Measurements from ENCODE around the gene HASPIN.

The HASPIN gene

GRCh38 chr17:3738562-3739295, 15.0 kb downstream of the HASPIN start:
- ATAC-seq = peak; percentile 84
- no peaks in the 10 kb centered on the region for H3K36me3 Mint-ChIP-seq (ENCODE audit: low read depth)
- no peaks in the 10 kb centered on the region for H3K9me3 Mint-ChIP-seq
- DNase-seq = peak; percentile 69
- H3K27ac Mint-ChIP-seq = no peak overlapping the region
- no peak overlapping the region for H3K4me3 Mint-ChIP-seq
- peaks cover 4% of the 10 kb centered on the region for H3K27me3 Mint-ChIP-seq
- H3K4me1 Mint-ChIP-seq = peaks cover 43% of the 10 kb centered on the region

- ATAC-seq (no peak), DNase-seq (no peak)
- Mint-ChIP-seq H3K9me3 (no peaks in the 10 kb centered on the region), H3K36me3 (ENCODE audit: low read depth) (no peaks in the 10 kb centered on the region), H3K4me3 (no peak overlapping the region), H3K27ac (no peak overlapping the region), H3K4me1 (peaks cover 43% of the 10 kb centered on the region), H3K27me3 (peaks cover 4% of the 10 kb centered on the region)
These were observed 15.9 kb downstream of the HASPIN start for GRCh38 chr17:3739422-3740124.

GRCh38 chr17:3740611-3741073, 16.9 kb downstream of the HASPIN start:
- peaks cover 4% of the 10 kb centered on the region for H3K27me3 Mint-ChIP-seq
- no peaks in the 10 kb centered on the region for H3K36me3 Mint-ChIP-seq (ENCODE audit: low read depth)
- H3K4me3 Mint-ChIP-seq = peak overlapping the region; percentile 45
- ATAC-seq = peak; percentile 51
- H3K4me1 Mint-ChIP-seq = peaks cover 43% of the 10 kb centered on the region
- peak; percentile 48 for DNase-seq
- H3K27ac Mint-ChIP-seq = peak overlapping the region; percentile 77
- no peaks in the 10 kb centered on the region for H3K9me3 Mint-ChIP-seq

- ATAC-seq (no peak), DNase-seq (no peak)
- Mint-ChIP-seq H3K4me3 (no peak overlapping the region), H3K27me3 (peaks cover 2% of the 10 kb centered on the region), H3K9me3 (no peaks in the 10 kb centered on the region), H3K27ac (no peak overlapping the region), H3K4me1 (peaks cover 32% of the 10 kb centered on the region), H3K36me3 (ENCODE audit: low read depth) (no peaks in the 10 kb centered on the region)
These were observed 20.3 kb downstream of the HASPIN start for GRCh38 chr17:3744014-3744413.

- Mint-ChIP-seq H3K36me3 (ENCODE audit: low read depth) (no peaks in the 10 kb centered on the region), H3K27me3 (peaks cover 2% of the 10 kb centered on the region), H3K4me1 (peaks cover 27% of the 10 kb centered on the region), H3K4me3 (no peak overlapping the region), H3K9me3 (no peaks in the 10 kb centered on the region), H3K27ac (no peak overlapping the region)
- DNase-seq (no peak), ATAC-seq (no peak)
These were observed 21.4 kb downstream of the HASPIN start for GRCh38 chr17:3745071-3745470.

- H3K36me3 Mint-ChIP-seq (ENCODE audit: low read depth) = no peaks in the 10 kb centered on the region
- DNase-seq = no peak
- no peak overlapping the region for H3K27ac Mint-ChIP-seq
- H3K4me3 Mint-ChIP-seq = no peak overlapping the region
- no peaks in the 10 kb centered on the region for H3K9me3 Mint-ChIP-seq
- peaks cover 2% of the 10 kb centered on the region for H3K27me3 Mint-ChIP-seq
- ATAC-seq = no peak
- H3K4me1 Mint-ChIP-seq = peaks cover 26% of the 10 kb centered on the region
These were observed 24.1 kb downstream of the HASPIN start for GRCh38 chr17:3747805-3748204.

- no peaks in the 10 kb centered on the region for H3K36me3 Mint-ChIP-seq (ENCODE audit: low read depth)
- H3K4me3 Mint-ChIP-seq = no peak overlapping the region
- H3K27ac Mint-ChIP-seq = no peak overlapping the region
- peaks cover 2% of the 10 kb centered on the region for H3K27me3 Mint-ChIP-seq
- ATAC-seq (no peak), DNase-seq (no peak)
- no peaks in the 10 kb centered on the region for H3K9me3 Mint-ChIP-seq
- H3K4me1 Mint-ChIP-seq = peaks cover 27% of the 10 kb centered on the region
These were observed 24.9 kb downstream of the HASPIN start for GRCh38 chr17:3748576-3748975.

- no peak overlapping the region for H3K27ac Mint-ChIP-seq
These were observed 26.6 kb downstream of the HASPIN start for GRCh38 chr17:3750296-3750695.

GRCh38 chr17:3750926-3751325, 27.2 kb downstream of the HASPIN start:
- Mint-ChIP-seq H3K4me1 (peaks cover 33% of the 10 kb centered on the region), H3K27me3 (peaks cover 2% of the 10 kb centered on the region), H3K4me3 (no peak overlapping the region), H3K36me3 (ENCODE audit: low read depth) (no peaks in the 10 kb centered on the region), H3K27ac (no peak overlapping the region), H3K9me3 (no peaks in the 10 kb centered on the region)
- DNase-seq = no peak
- ATAC-seq = peak; percentile 74

More at GRCh38 chr17:3750296-3750695, 26.6 kb downstream of the HASPIN start:
- Mint-ChIP-seq H3K27me3 (peaks cover 2% of the 10 kb centered on the region), H3K4me1 (peaks cover 29% of the 10 kb centered on the region), H3K9me3 (no peaks in the 10 kb centered on the region), H3K36me3 (ENCODE audit: low read depth) (no peaks in the 10 kb centered on the region), H3K4me3 (no peak overlapping the region)
- ATAC-seq = no peak
- DNase-seq = no peak

- H3K27me3 Mint-ChIP-seq = peaks cover 2% of the 10 kb centered on the region
- no peak overlapping the region for H3K27ac Mint-ChIP-seq
- no peaks in the 10 kb centered on the region for H3K36me3 Mint-ChIP-seq (ENCODE audit: low read depth)
- DNase-seq (no peak), ATAC-seq (no peak)
- H3K4me1 Mint-ChIP-seq = peaks cover 33% of the 10 kb centered on the region
- H3K9me3 Mint-ChIP-seq = no peaks in the 10 kb centered on the region
- no peak overlapping the region for H3K4me3 Mint-ChIP-seq
These were observed 28.1 kb downstream of the HASPIN start for GRCh38 chr17:3751836-3752235.

- Mint-ChIP-seq H3K36me3 (ENCODE audit: low read depth) (no peaks in the 10 kb centered on the region), H3K27me3 (peaks cover 4% of the 10 kb centered on the region), H3K27ac (no peak overlapping the region), H3K9me3 (no peaks in the 10 kb centered on the region), H3K4me3 (no peak overlapping the region), H3K4me1 (peaks cover 33% of the 10 kb centered on the region)
- no peak for ATAC-seq
- DNase-seq = no peak
These were observed 29.9 kb downstream of the HASPIN start for GRCh38 chr17:3753624-3754023.

GRCh38 chr17:3754066-3754457, 30.4 kb downstream of the HASPIN start:
- DNase-seq = no peak
- Mint-ChIP-seq H3K4me3 (no peak overlapping the region), H3K4me1 (peaks cover 29% of the 10 kb centered on the region), H3K9me3 (peaks cover under 1% of the 10 kb centered on the region), H3K27ac (no peak overlapping the region), H3K36me3 (ENCODE audit: low read depth) (no peaks in the 10 kb centered on the region), H3K27me3 (peaks cover 4% of the 10 kb centered on the region)
- ATAC-seq = no peak

- peaks cover 6% of the 10 kb centered on the region for H3K9me3 Mint-ChIP-seq
- ATAC-seq (peak; percentile 71), DNase-seq (peak; percentile 68)
- H3K4me3 Mint-ChIP-seq = no peak overlapping the region
- H3K36me3 Mint-ChIP-seq (ENCODE audit: low read depth) = peaks cover 6% of the 10 kb centered on the region
- H3K27me3 Mint-ChIP-seq = peaks cover 4% of the 10 kb centered on the region
- H3K4me1 Mint-ChIP-seq = peaks cover 26% of the 10 kb centered on the region
- no peak overlapping the region for H3K27ac Mint-ChIP-seq
These were observed 31.0 kb downstream of the HASPIN start for GRCh38 chr17:3754458-3755334.

- no peak overlapping the region for H3K27ac Mint-ChIP-seq
- ATAC-seq (no peak), DNase-seq (no peak)
- H3K36me3 Mint-ChIP-seq (ENCODE audit: low read depth) = peaks cover 11% of the 10 kb centered on the region
- H3K4me1 Mint-ChIP-seq = peaks cover 20% of the 10 kb centered on the region
- peaks cover 6% of the 10 kb centered on the region for H3K27me3 Mint-ChIP-seq
- H3K9me3 Mint-ChIP-seq = peaks cover 11% of the 10 kb centered on the region
- no peak overlapping the region for H3K4me3 Mint-ChIP-seq
These were observed 31.8 kb downstream of the HASPIN start for GRCh38 chr17:3755335-3756030.
